Neuronal stem cell (in vitro differentiated cells): ENCODE data around the gene CNTNAP2.
A peak's percentile ranks its signal among the peaks of the same experiment; 100 is the strongest.

Experiments
- DNase-seq: peaks from one replicate; pipeline ENCODE4 v3.0.0-alpha.2; 2013; ENCODE audit warnings: low spot score
- H2AFZ ChIP-seq: one replicate; pipeline ENCODE4 v1.6.1; 2013; ENCODE audit warnings: mild to moderate bottlenecking, low read length, inconsistent platforms
- H2AK5ac ChIP-seq: 2 replicates; pipeline ENCODE4 v1.6.1; 2013; ENCODE audit warnings: low read depth, mild to moderate bottlenecking, inconsistent platforms, low read length, moderate library complexity, mixed read lengths
- H2BK120ac ChIP-seq: 2 replicates; pipeline ENCODE4 v1.6.1; 2013; ENCODE audit warnings: low read depth, mild to moderate bottlenecking, inconsistent platforms, low read length, moderate library complexity, mixed read lengths
- H2BK12ac ChIP-seq: one replicate; pipeline ENCODE4 v1.6.1; 2013; ENCODE audit warnings: low read length, inconsistent platforms
- H2BK15ac ChIP-seq: 2 replicates; pipeline ENCODE4 v1.6.1; 2013; ENCODE audit warnings: mild to moderate bottlenecking, low read length, inconsistent platforms, mixed read lengths
- H2BK5ac ChIP-seq: one replicate; pipeline ENCODE4 v1.6.1; 2013; ENCODE audit warnings: inconsistent platforms, mild to moderate bottlenecking, low read length, moderate library complexity
- H3K14ac ChIP-seq: one replicate; pipeline ENCODE4 v1.6.1; 2013; ENCODE audit warnings: low read length, inconsistent platforms
- H3K18ac ChIP-seq: 2 replicates; pipeline ENCODE4 v1.6.1; 2013; ENCODE audit warnings: low read length, inconsistent platforms
- H3K23ac ChIP-seq: 2 replicates; pipeline ENCODE4 v1.6.1; 2013; ENCODE audit warnings: low read depth, mild to moderate bottlenecking, mixed read lengths, low read length, inconsistent platforms; ENCODE audit not compliant: poor library complexity
- H3K27ac ChIP-seq: replicated peaks from 3 replicates; pipeline ENCODE4 v1.5.1; 2013; ENCODE audit warnings: low read length, inconsistent platforms
- H3K27me3 ChIP-seq, 3 experiments: 2 replicates each; pipeline ENCODE4 v1.6.1; 2013; ENCODE audit warnings: low read length in 3 of 3, mild to moderate bottlenecking in 2 of 3, inconsistent platforms in 1 of 3, low read depth in 1 of 3, mixed read lengths in 1 of 3, moderate library complexity in 1 of 3; ENCODE audit not compliant: control insufficient read depth in 3 of 3, insufficient read depth in 3 of 3
- H3K36me3 ChIP-seq, 2 donors: replicated peaks in 1 of 2; 2 replicates each; pipeline ENCODE4 v1.6.1; 2013; ENCODE audit warnings: low read length in 2 of 2; ENCODE audit not compliant: control insufficient read depth in 2 of 2, insufficient read depth in 2 of 2
- H3K4ac ChIP-seq: 2 replicates; pipeline ENCODE4 v1.6.1; 2013; ENCODE audit warnings: inconsistent platforms, mild to moderate bottlenecking, low read length, moderate library complexity
- H3K4me1 ChIP-seq, 2 donors: 1 replicate in 1 of 2; 2 replicates in 1 of 2; pipeline ENCODE4 v1.6.1; 2013; ENCODE audit warnings: low read length in 2 of 2, low read depth in 1 of 2; ENCODE audit not compliant: control insufficient read depth in 2 of 2, insufficient read depth in 1 of 2
- H3K4me2 ChIP-seq: one replicate; pipeline ENCODE4 v1.6.1; 2013; ENCODE audit warnings: mild to moderate bottlenecking, low read length, inconsistent platforms; ENCODE audit not compliant: insufficient read depth, poor library complexity, severe bottlenecking
- H3K4me3 ChIP-seq, 2 donors: 2 replicates each; pipeline ENCODE4 v1.5.1; 2013; ENCODE audit warnings: low read length in 2 of 2, mild to moderate bottlenecking in 2 of 2, inconsistent platforms in 1 of 2, moderate library complexity in 1 of 2
- H3K79me1 ChIP-seq: one replicate; pipeline ENCODE4 v1.6.1; 2013; ENCODE audit warnings: low read depth, mild to moderate bottlenecking, inconsistent platforms, low read length, moderate library complexity
- H3K9ac ChIP-seq: one replicate; pipeline ENCODE4 v1.6.1; 2013; ENCODE audit warnings: mild to moderate bottlenecking, low read depth, low read length, inconsistent platforms; ENCODE audit not compliant: poor library complexity
- H3K9me3 ChIP-seq, 2 donors: replicated peaks in 1 of 2; 2 replicates each; pipeline versions ENCODE3 to v1.6.1; 2013; ENCODE audit warnings: low read length in 2 of 2, mild to moderate bottlenecking in 2 of 2, inconsistent platforms in 1 of 2, low read depth in 1 of 2, mixed read lengths in 1 of 2, moderate library complexity in 1 of 2; ENCODE audit not compliant: control insufficient read depth in 2 of 2, insufficient read depth in 1 of 2
- H4K8ac ChIP-seq: one replicate; pipeline ENCODE4 v1.6.1; 2013; ENCODE audit warnings: low read depth, mild to moderate bottlenecking, inconsistent platforms, low read length, moderate library complexity
- H4K91ac ChIP-seq: one replicate; pipeline ENCODE4 v1.6.1; 2013; ENCODE audit warnings: low read length, low read depth, mild to moderate bottlenecking, inconsistent platforms; ENCODE audit not compliant: poor library complexity
- WGBS, 2 donors: extraction: QIAGEN DNeasy Blood & Tissue Kit; methylation state at CpG; one replicate each; pipeline ENCODE4 v1.1.7; 2013; ENCODE audit warnings: missing lambda C conversion rate in 2 of 2, mixed read lengths in 1 of 2; ENCODE audit not compliant: insufficient read length in 2 of 2, insufficient replicate concordance in 1 of 2; ENCODE audit errors: extremely low coverage in 2 of 2; 5-methylcytosine and 5-hydroxymethylcytosine counted together

Gene CNTNAP2

DNA sequence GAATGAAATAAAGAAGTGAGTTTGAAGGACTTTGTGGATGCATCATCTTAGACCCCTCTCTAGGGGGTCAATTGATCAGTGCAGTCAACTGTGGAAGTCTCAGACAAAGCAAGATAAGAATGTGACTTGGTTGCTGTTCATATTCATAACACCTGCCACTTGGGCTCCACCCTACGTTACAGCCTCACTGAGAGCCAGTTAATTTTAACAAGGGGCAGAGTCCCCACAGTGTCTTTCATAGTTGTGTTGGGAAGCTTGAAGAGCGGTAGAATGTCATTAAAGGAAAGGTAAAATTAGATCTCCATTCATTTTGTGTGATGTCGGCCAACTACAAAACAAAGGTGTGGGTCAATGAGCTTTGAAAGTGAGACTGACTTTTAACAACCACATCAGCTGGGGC, 2031.9 kb downstream of the CNTNAP2 start:
- Histone ChIP-seq H2BK15ac (no peak overlapping the region), H3K14ac (no peak overlapping the region), H4K91ac (no peak overlapping the region), H3K27ac (no peak overlapping the region), H3K4me2 (no peak overlapping the region), H3K4me1 (peaks cover 0 to 10% of the 10 kb centered on the region in 2 donors), H2AFZ (no peak overlapping the region), H3K9me3 (peaks cover 0 to 4% of the 10 kb centered on the region in 2 donors), H3K27me3 (no peaks in the 10 kb centered on the region), H2BK120ac (no peak overlapping the region), H2BK12ac (no peak overlapping the region), H3K36me3 (no peaks in the 10 kb centered on the region), H3K4ac (no peak overlapping the region), H4K8ac (no peak overlapping the region), H3K9ac (no peak overlapping the region), H2AK5ac (no peak overlapping the region), H3K18ac (no peak overlapping the region), H2BK5ac (no peak overlapping the region), H3K4me3 (no peak overlapping the region), H3K23ac (no peak overlapping the region), H3K79me1 (no peaks in the 10 kb centered on the region)
- no CpG with 5 or more reads among the region's 3 CpGs for WGBS, 2 donors
- no peak for DNase-seq

DNA sequence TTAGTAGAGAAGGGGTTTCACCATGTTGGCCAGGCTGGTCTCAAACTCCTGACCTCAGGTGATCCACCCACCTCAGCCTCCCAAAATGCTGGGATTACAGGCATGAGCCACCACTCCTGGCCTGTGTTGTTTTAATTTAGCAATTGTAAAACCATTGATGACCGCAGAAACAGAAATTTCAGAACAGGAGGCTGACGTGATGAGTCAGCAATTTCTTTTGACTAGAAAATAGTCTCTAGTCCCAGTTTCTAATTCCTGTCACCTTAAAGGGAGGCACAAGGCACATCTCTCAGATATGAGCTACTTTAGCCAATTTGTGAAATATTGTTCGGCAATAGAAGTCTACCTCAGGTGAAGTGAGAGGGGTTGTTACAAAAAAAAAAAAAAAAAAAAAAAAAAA, 2033.1 kb downstream of the CNTNAP2 start:
- Histone ChIP-seq H2BK120ac (no peak overlapping the region), H3K4ac (no peak overlapping the region), H3K14ac (no peak overlapping the region), H3K9ac (no peak overlapping the region), H2BK5ac (no peak overlapping the region), H2AFZ (no peak overlapping the region), H3K27ac (no peak overlapping the region), H3K27me3 (no peaks in the 10 kb centered on the region), H2AK5ac (no peak overlapping the region), H4K8ac (no peak overlapping the region), H3K18ac (no peak overlapping the region), H3K79me1 (no peaks in the 10 kb centered on the region), H2BK12ac (no peak overlapping the region), H3K4me2 (no peak overlapping the region), H3K23ac (no peak overlapping the region), H3K36me3 (no peaks in the 10 kb centered on the region), H3K4me1 (peaks cover 0 to 5% of the 10 kb centered on the region in 2 donors), H3K9me3 (peaks cover 0 to 4% of the 10 kb centered on the region in 2 donors), H3K4me3 (no peak overlapping the region), H4K91ac (no peak overlapping the region), H2BK15ac (no peak overlapping the region)
- WGBS, 2 donors: no CpG with 5 or more reads among the region's 3 CpGs
- no peak for DNase-seq

DNA sequence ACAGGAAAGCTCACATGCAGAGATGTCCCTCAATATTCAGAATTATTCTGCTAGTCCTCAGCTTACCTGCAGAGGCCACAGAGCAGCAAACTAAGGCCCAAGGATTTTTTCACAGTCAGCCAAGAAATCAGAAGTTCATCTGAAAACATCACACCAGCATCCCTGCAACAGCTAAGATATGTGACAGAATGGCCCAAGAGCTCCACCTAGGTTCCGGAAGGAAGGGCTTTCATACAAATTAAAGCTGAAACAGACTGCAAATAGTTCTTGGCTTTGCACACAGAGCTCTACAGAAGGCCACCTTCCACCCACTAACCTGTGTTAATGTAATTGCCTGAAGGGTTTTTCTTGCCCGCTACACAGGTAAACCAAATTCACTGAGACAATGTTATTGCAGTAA, 2035.2 kb downstream of the CNTNAP2 start:
- Histone ChIP-seq H2BK15ac (no peak overlapping the region), H3K18ac (no peak overlapping the region), H3K4me3 (no peak overlapping the region), H3K4me1 (no peaks in the 10 kb centered on the region), H3K36me3 (no peaks in the 10 kb centered on the region), H4K8ac (no peak overlapping the region), H3K27ac (no peak overlapping the region), H2BK12ac (no peak overlapping the region), H3K14ac (no peak overlapping the region), H3K4ac (no peak overlapping the region), H3K27me3 (no peaks in the 10 kb centered on the region), H3K79me1 (no peaks in the 10 kb centered on the region), H2AFZ (no peak overlapping the region), H3K4me2 (no peak overlapping the region), H2BK120ac (no peak overlapping the region), H2BK5ac (no peak overlapping the region), H3K9ac (no peak overlapping the region), H4K91ac (no peak overlapping the region), H3K9me3 (peaks cover 0 to 4% of the 10 kb centered on the region in 2 donors), H3K23ac (no peak overlapping the region), H2AK5ac (no peak overlapping the region)
- DNase-seq: no peak
- WGBS, 2 donors: no CpG with 5 or more reads among the region's 2 CpGs

DNA sequence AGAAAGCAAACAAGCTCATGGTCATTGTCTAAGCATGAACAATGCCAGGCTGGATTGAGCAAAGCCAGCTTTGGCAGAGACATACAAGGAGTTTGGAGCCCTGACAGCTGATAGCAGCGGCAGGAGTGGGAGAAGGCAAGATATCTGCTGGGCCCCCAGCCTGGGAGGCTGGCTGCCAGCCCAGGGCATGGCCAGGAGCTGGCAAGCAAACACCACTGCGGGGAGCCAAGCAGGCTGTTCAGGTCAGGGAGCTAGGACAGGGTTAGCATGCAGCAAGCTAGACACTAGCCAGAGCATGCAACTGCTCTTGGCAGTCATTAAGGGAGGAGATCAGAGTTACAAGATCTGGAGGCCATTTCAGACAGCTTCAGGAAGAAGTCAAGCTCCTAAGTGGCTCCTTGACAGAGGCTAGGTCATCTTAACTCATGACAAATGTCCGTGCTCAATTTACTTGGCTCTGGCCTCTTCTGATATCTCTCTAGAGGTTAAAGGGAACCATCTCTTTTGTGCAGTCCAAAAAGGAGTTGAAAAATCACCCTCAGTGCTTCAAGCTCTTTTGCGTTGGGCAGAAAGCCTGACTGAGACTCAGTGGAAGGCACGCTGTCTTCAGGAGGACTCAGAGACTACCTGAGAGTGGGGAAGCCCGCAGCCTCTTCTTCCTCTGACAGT, 2037.1 kb downstream of the CNTNAP2 start:
- Histone ChIP-seq H2AK5ac (no peak overlapping the region), H3K27me3 (no peaks in the 10 kb centered on the region), H3K9me3 (peaks cover 0 to 3% of the 10 kb centered on the region in 2 donors), H4K8ac (no peak overlapping the region), H3K14ac (peak overlapping the region; percentile 61), H3K4me1 (no peaks in the 10 kb centered on the region), H2BK15ac (no peak overlapping the region), H3K4ac (no peak overlapping the region), H3K23ac (no peak overlapping the region), H3K27ac (no peak overlapping the region), H3K4me3 (no peak overlapping the region), H3K4me2 (no peak overlapping the region), H2BK5ac (no peak overlapping the region), H2AFZ (no peak overlapping the region), H3K18ac (no peak overlapping the region), H2BK120ac (no peak overlapping the region), H3K9ac (no peak overlapping the region), H4K91ac (no peak overlapping the region), H3K36me3 (no peaks in the 10 kb centered on the region), H2BK12ac (no peak overlapping the region), H3K79me1 (no peaks in the 10 kb centered on the region)
- WGBS, 2 donors: no CpG with 5 or more reads among the region's 6 CpGs
- DNase-seq: no peak
